GM19193 (cell line): Measurements from ENCODE around the gene URAD.

ENCODE experiments used
- POLR2A ChIP-seq: IDR thresholded peaks from 4 replicates; pipeline ENCODE4 v1.6.1; 2011; ENCODE audit not compliant: insufficient read depth, insufficient read length; ENCODE audit errors: extremely low read depth

The URAD gene

GRCh38 chr13:27967736-27968315 lies 20.7 kb downstream of the URAD start:
- TF ChIP-seq POLR2A: no peak

- TF ChIP-seq POLR2A: no peak
Observed at GRCh38 chr13:27967203-27967735, 21.2 kb downstream of the URAD start.

GRCh38 chr13:27966641-27967202 lies 21.8 kb downstream of the URAD start:
- TF ChIP-seq POLR2A: no peak

GRCh38 chr13:27965740-27966640 lies 22.5 kb downstream of the URAD start:
- no peak for TF ChIP-seq POLR2A

DNA sequence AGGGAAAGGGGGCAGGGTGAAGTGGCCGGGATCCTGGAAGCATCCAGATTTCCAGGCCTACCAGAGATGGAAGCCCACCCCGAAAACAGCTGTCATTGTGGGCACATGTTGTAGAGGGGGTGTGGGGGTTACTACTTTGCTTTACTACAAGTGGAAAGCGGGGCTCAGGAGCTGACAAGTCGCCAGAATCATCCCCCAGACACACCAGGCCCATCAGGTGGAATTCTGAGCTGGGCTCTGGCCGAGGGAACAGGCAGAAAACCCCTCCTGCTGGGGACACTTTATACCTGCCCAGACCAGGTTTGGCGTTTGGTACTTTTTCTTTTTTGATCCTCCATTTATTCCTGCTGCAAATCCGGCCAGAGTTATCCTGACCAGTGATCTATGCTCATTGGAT lies 23.2 kb downstream of the URAD start:
- no peak for TF ChIP-seq POLR2A

GRCh38 chr13:27964741-27965323 lies 23.7 kb downstream of the URAD start:
- no peak for TF ChIP-seq POLR2A

- TF ChIP-seq POLR2A: no peak
Observed at GRCh38 chr13:27963491-27963890, 25.0 kb downstream of the URAD start.

DNA sequence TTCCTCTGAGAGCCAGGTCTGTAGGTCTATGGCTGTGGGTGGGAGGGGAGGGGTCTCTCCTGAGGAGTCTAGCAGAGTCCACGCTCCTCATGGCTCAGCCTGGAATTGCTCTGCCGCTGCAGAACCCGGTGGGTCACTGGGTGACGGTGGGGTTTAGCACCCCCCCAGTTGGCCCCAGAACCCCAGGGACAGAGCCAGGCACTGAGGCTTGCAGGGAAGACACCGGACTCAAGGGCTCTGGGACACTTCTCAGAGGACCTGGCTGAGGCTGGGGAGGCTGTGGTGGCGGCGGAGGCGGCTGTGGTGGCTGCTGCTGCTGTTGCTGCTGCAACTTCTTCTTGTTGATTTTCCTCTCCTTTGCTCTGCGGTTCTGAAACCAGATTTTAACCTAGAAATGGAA lies 25.5 kb downstream of the URAD start:
- TF ChIP-seq POLR2A: no peak

DNA sequence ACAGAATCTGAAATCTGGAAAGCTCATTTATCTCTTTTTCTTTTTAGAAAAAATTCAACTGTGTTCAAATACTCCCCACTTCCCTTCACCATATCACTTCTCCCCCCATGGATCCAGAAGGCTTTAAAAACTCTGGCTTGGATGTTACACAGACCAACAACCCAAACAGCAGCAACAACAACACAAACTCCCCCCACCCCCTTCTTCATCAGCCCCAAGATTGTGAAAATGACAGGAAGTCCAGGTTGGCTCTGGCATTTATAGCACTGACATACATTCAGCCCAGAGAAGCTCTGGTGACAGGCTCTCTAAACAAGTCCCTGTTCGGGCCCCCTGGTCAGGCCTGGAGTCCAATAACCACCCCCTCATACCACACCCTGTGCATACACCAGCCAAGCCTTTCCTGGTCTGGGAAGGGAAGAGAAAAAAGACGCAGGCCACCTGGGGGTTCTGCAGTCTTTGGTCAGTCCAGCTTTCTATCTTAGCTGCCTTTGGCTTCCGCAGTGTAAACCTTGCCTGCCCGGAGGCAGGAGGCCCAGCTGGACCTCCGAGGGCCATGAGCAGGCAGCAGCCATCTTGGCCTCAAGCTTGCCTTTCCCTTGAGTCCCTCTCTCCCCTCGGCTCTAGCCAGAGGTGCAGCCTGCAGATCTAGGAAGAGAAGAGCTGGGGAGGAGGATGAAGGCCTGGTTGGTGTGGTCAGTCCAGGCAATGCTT lies 26.2 kb downstream of the URAD start:
- no peak for TF ChIP-seq POLR2A

DNA sequence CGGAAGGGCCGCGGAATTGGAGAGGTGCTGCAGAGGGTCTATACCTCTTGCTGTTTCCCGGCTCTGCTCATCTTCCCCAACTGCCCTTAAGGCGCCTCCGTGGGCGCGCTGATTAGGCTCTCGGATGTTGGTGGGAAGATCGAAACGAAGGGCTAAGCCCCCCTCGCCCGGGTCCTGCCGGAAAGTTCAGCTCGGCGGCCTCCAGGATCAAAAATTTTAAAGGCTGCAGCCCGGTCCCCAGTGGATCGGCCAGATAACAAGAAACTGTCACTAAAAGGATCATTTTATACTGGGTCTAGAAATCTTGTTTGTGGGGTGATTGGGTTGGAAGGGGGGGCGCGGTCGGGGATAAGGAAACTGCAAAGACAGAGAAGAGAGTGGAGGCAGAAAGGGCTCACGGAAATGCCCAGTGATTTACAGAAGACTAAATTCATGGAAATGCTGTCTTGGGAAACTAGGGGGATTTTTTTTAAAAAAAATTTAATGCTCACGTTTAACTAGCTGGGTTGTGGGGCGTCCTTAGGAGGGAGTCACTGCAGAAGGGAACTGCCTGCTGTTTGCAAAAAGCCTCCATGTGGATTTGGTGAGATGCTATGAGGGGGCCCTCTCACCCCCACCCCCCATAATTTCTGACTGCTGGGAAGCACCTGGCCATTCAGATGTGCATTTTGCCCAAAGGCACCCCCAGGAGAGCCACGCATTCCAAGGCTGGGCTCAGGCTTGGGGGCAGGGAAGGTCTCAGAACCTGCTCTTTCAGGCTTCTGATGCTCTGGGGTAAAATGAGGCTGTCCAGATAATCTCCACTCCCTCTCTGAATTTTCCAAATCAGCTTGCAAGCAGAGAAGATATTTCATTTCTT lies 27.0 kb downstream of the URAD start:
- no peak for TF ChIP-seq POLR2A

- TF ChIP-seq POLR2A: no peak
Observed at GRCh38 chr13:27960362-27961226, 27.9 kb downstream of the URAD start.

GRCh38 chr13:27959976-27960361 lies 28.5 kb downstream of the URAD start:
- TF ChIP-seq POLR2A: no peak
